WTC11 (cell line): ENCODE data around the gene KPNA2. TPM values are rescaled to one million over a fixed set of nuclear protein-coding genes. Genes with fewer than 3 reads are reported as not detected.
A peak's percentile ranks its signal among the peaks of the same experiment; 100 is the strongest.

ENCODE experiments used
- CREB1 ChIP-seq: sonication (generic); formaldehyde crosslinking; IDR thresholded peaks from 2 replicates; pipeline ENCODE4 v1.8.0; 2023; ENCODE audit warnings: mild to moderate bottlenecking, missing genetic modification reagents
- EMX1 ChIP-seq: fragments of 250-450 bp; sonication (Bioruptor Pico); IDR thresholded peaks from 2 replicates; pipeline ENCODE4 v1.8.0; 2021; ENCODE audit warnings: mild to moderate bottlenecking
- FOXK1 ChIP-seq: sonication (generic); formaldehyde crosslinking; IDR thresholded peaks from 2 replicates; pipeline ENCODE4 v1.8.0; 2022; ENCODE audit warnings: mild to moderate bottlenecking, moderate library complexity, missing genetic modification reagents
- GABPB1 ChIP-seq: sonication (generic); formaldehyde crosslinking; IDR thresholded peaks from 2 replicates; pipeline ENCODE4 v1.8.1; 2023; ENCODE audit warnings: mild to moderate bottlenecking, missing genetic modification reagents
- GTF2I ChIP-seq: fragments of 250-450 bp; sonication (Bioruptor Pico); conservative IDR thresholded peaks from 2 replicates; pipeline ENCODE4 v1.4.0; 2021; ENCODE audit warnings: mild to moderate bottlenecking
- IRF2 ChIP-seq: sonication (generic); formaldehyde crosslinking; IDR thresholded peaks from 2 replicates; pipeline ENCODE4 v1.8.0; 2022; ENCODE audit warnings: low read depth, missing genetic modification reagents, borderline replicate concordance
- NFATC4 ChIP-seq: fragments of 250-450 bp; sonication (Bioruptor Pico); IDR thresholded peaks from 2 replicates; pipeline ENCODE4 v1.9.0; 2021; ENCODE audit warnings: mild to moderate bottlenecking
- NFYB ChIP-seq: sonication (generic); formaldehyde crosslinking; conservative IDR thresholded peaks from 2 replicates; pipeline ENCODE4 v1.8.0; 2022; ENCODE audit warnings: low read depth, missing genetic modification reagents
- NR3C1 ChIP-seq: sonication (generic); formaldehyde crosslinking; conservative IDR thresholded peaks from 2 replicates; pipeline ENCODE4 v1.8.1; 2023; ENCODE audit warnings: low read depth, mild to moderate bottlenecking, missing genetic modification reagents
- OVOL2 ChIP-seq: fragments of 250-450 bp; sonication (Bioruptor Pico); IDR thresholded peaks from 2 replicates; pipeline ENCODE4 v1.9.0; 2021; ENCODE audit warnings: mild to moderate bottlenecking, borderline replicate concordance
- RELA ChIP-seq: sonication (generic); formaldehyde crosslinking; IDR thresholded peaks from 2 replicates; pipeline ENCODE4 v1.8.1; 2022; ENCODE audit warnings: missing genetic modification reagents, mild to moderate bottlenecking, borderline replicate concordance
- SMAD3 ChIP-seq: sonication (generic); formaldehyde crosslinking; IDR thresholded peaks from 2 replicates; pipeline ENCODE4 v1.8.0; 2022; ENCODE audit warnings: missing genetic modification reagents, mild to moderate bottlenecking, borderline replicate concordance
- SP1 ChIP-seq: sonication (generic); formaldehyde crosslinking; conservative IDR thresholded peaks from 2 replicates; pipeline ENCODE4 v1.8.1; 2022; ENCODE audit warnings: missing genetic modification reagents
- TP53 ChIP-seq: sonication (generic); formaldehyde crosslinking; IDR thresholded peaks from 2 replicates; pipeline ENCODE4 v1.8.1; 2023; ENCODE audit warnings: mild to moderate bottlenecking, missing genetic modification reagents
- ZBTB21 ChIP-seq: sonication (generic); formaldehyde crosslinking; IDR thresholded peaks from 2 replicates; pipeline ENCODE4 v1.8.1; 2023; ENCODE audit warnings: mild to moderate bottlenecking, missing genetic modification reagents, borderline replicate concordance
- ZNF121 ChIP-seq: sonication (generic); formaldehyde crosslinking; IDR thresholded peaks from 2 replicates; pipeline ENCODE4 v1.8.0; 2023; ENCODE audit warnings: missing genetic modification reagents
- ZNF138 ChIP-seq: sonication (generic); formaldehyde crosslinking; conservative IDR thresholded peaks from 2 replicates; pipeline ENCODE4 v1.8.1; 2022; ENCODE audit warnings: mild to moderate bottlenecking, moderate library complexity, missing genetic modification reagents
- ZNF263 ChIP-seq: sonication (generic); formaldehyde crosslinking; IDR thresholded peaks from 2 replicates; pipeline ENCODE4 v1.8.1; 2022; ENCODE audit warnings: low read depth, mild to moderate bottlenecking, moderate library complexity, missing genetic modification reagents
- ZNF416 ChIP-seq: fragments of 250-450 bp; sonication (Bioruptor Pico); IDR thresholded peaks from 2 replicates; pipeline ENCODE4 v1.9.0; 2021; ENCODE audit warnings: mild to moderate bottlenecking, inconsistent platforms
- total RNA-seq: library from RNA; stranded (reverse); gene quantifications from 3 replicates; pipeline ENCODE4 v1.2.3, GENCODE V29; 2021
- TF ChIP-seq, protein P1 (sequence below): fragments of 250-450 bp; sonication (Bioruptor Pico); IDR thresholded peaks from 2 replicates; pipeline ENCODE4 v1.9.0; 2021; ENCODE audit warnings: moderate library complexity, mild to moderate bottlenecking, inconsistent platforms, borderline replicate concordance
- TF ChIP-seq, protein P2 (sequence below): sonication (generic); formaldehyde crosslinking; IDR thresholded peaks from 2 replicates; pipeline ENCODE4 v1.8.1; 2022; ENCODE audit warnings: low read depth, missing genetic modification reagents, borderline replicate concordance
- TF ChIP-seq, protein P3 (sequence below): fragments of 250-450 bp; sonication (Bioruptor Pico); IDR thresholded peaks from 2 replicates; pipeline ENCODE4 v1.9.0; 2021; ENCODE audit warnings: mild to moderate bottlenecking
- TF ChIP-seq, protein P4 (sequence below): sonication (generic); formaldehyde crosslinking; IDR thresholded peaks from 2 replicates; pipeline ENCODE4 v1.8.1; 2023; ENCODE audit warnings: mild to moderate bottlenecking, missing genetic modification reagents
- TF ChIP-seq, protein P5 (sequence below): fragments of 250-450 bp; sonication (Bioruptor Pico); IDR thresholded peaks from 2 replicates; pipeline ENCODE4 v2.1.2; 2022; ENCODE audit warnings: mild to moderate bottlenecking, moderate library complexity
- TF ChIP-seq, protein P6 (sequence below): sonication (generic); formaldehyde crosslinking; IDR thresholded peaks from 2 replicates; pipeline ENCODE4 v1.8.0; 2022; ENCODE audit warnings: mild to moderate bottlenecking, missing genetic modification reagents
- TF ChIP-seq, protein P7 (sequence below): sonication (generic); formaldehyde crosslinking; IDR thresholded peaks from 2 replicates; pipeline ENCODE4 v1.8.1; 2022; ENCODE audit warnings: low read depth, mild to moderate bottlenecking, moderate library complexity, missing genetic modification reagents, borderline replicate concordance

KPNA2 gene
- total RNA-seq, 1 experiment from 2014 or later = 466 TPM

DNA sequence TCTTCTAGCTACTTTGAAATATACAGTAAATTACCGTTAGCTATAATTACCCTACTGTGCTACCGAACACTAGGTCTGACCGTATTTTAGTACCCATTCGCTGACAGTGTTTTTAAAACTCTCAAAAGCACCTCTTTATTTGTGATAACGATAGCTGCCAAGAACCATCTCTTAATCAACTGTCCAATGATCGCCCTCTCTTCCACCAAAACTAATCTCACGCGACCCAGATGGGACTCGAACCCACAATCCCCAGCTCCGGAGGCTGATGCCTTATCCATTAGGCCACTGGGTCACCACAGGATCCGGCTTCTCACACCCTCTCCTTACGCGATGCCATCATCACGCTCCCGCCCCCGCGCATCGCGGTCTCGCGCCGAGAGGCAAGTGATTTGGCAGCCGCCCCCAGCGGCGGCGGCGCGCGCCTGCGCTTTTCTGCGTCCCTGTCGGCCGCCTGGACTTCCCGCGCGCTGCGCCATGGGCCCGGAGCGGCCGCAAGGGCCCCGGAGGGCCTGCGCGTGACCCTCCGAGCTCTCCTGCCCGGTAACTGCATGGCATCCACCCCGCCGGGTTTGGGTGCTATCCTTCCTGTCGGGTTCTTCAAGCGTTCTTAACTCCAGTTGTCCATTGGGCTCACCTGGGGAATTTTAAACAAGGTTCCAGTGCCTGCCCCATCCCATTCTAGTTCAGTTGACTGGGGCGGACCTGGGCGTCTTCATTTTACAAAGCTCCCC lies 15.7 kb upstream of the KPNA2 start (continued):
- TF ChIP-seq, protein P1, sequence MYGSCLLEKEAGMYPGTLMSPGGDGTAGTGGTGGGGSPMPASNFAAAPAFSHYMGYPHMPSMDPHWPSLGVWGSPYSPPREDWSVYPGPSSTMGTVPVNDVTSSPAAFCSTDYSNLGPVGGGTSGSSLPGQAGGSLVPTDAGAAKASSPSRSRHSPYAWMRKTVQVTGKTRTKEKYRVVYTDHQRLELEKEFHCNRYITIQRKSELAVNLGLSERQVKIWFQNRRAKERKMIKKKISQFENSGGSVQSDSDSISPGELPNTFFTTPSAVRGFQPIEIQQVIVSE (CRISPR knock-in tag) = no peak
- TF ChIP-seq, protein P2, sequence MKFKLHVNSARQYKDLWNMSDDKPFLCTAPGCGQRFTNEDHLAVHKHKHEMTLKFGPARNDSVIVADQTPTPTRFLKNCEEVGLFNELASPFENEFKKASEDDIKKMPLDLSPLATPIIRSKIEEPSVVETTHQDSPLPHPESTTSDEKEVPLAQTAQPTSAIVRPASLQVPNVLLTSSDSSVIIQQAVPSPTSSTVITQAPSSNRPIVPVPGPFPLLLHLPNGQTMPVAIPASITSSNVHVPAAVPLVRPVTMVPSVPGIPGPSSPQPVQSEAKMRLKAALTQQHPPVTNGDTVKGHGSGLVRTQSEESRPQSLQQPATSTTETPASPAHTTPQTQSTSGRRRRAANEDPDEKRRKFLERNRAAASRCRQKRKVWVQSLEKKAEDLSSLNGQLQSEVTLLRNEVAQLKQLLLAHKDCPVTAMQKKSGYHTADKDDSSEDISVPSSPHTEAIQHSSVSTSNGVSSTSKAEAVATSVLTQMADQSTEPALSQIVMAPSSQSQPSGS = no peak
- TF ChIP-seq EMX1 (CRISPR knock-in tag) = no peak
- TF ChIP-seq GTF2I = no peak
- peak; percentile 30; the same call in 1 of the 2 replicates for TF ChIP-seq FOXK1
- no peak for TF ChIP-seq IRF2 (CRISPR knock-in tag)
- no peak for TF ChIP-seq OVOL2
- peak; percentile 83 for TF ChIP-seq GABPB1 (CRISPR knock-in tag)
- TF ChIP-seq TP53 (CRISPR knock-in tag) = no peak
- no peak for TF ChIP-seq CREB1 (CRISPR knock-in tag)
- TF ChIP-seq ZNF416 (CRISPR knock-in tag) = 0 out of 2 replicates have a peak, but pooled peaks have one; percentile 7
- TF ChIP-seq, protein P3, sequence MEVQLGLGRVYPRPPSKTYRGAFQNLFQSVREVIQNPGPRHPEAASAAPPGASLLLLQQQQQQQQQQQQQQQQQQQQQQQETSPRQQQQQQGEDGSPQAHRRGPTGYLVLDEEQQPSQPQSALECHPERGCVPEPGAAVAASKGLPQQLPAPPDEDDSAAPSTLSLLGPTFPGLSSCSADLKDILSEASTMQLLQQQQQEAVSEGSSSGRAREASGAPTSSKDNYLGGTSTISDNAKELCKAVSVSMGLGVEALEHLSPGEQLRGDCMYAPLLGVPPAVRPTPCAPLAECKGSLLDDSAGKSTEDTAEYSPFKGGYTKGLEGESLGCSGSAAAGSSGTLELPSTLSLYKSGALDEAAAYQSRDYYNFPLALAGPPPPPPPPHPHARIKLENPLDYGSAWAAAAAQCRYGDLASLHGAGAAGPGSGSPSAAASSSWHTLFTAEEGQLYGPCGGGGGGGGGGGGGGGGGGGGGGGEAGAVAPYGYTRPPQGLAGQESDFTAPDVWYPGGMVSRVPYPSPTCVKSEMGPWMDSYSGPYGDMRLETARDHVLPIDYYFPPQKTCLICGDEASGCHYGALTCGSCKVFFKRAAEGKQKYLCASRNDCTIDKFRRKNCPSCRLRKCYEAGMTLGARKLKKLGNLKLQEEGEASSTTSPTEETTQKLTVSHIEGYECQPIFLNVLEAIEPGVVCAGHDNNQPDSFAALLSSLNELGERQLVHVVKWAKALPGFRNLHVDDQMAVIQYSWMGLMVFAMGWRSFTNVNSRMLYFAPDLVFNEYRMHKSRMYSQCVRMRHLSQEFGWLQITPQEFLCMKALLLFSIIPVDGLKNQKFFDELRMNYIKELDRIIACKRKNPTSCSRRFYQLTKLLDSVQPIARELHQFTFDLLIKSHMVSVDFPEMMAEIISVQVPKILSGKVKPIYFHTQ = no peak
- TF ChIP-seq NFATC4 (CRISPR knock-in tag) = no peak
- no peak for TF ChIP-seq RELA (CRISPR knock-in tag)
- no peak for TF ChIP-seq NFYB
- TF ChIP-seq, protein P4, sequence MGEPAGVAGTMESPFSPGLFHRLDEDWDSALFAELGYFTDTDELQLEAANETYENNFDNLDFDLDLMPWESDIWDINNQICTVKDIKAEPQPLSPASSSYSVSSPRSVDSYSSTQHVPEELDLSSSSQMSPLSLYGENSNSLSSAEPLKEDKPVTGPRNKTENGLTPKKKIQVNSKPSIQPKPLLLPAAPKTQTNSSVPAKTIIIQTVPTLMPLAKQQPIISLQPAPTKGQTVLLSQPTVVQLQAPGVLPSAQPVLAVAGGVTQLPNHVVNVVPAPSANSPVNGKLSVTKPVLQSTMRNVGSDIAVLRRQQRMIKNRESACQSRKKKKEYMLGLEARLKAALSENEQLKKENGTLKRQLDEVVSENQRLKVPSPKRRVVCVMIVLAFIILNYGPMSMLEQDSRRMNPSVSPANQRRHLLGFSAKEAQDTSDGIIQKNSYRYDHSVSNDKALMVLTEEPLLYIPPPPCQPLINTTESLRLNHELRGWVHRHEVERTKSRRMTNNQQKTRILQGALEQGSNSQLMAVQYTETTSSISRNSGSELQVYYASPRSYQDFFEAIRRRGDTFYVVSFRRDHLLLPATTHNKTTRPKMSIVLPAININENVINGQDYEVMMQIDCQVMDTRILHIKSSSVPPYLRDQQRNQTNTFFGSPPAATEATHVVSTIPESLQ (CRISPR knock-in tag) = no peak
- 0 out of 2 replicates have a peak, but pooled peaks have one; percentile 32 for TF ChIP-seq NR3C1 (CRISPR knock-in tag)
- TF ChIP-seq ZNF138 = no peak
- TF ChIP-seq SP1 (CRISPR knock-in tag) = peak; percentile 80
- TF ChIP-seq ZBTB21 (CRISPR knock-in tag) = no peak
- TF ChIP-seq, protein P5, sequence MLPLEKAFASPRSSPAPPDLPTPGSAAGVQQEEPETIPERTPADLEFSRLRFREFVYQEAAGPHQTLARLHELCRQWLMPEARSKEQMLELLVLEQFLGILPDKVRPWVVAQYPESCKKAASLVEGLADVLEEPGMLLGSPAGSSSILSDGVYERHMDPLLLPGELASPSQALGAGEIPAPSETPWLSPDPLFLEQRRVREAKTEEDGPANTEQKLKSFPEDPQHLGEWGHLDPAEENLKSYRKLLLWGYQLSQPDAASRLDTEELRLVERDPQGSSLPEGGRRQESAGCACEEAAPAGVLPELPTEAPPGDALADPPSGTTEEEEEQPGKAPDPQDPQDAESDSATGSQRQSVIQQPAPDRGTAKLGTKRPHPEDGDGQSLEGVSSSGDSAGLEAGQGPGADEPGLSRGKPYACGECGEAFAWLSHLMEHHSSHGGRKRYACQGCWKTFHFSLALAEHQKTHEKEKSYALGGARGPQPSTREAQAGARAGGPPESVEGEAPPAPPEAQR (CRISPR knock-in tag) = no peak
- TF ChIP-seq, protein P6, sequence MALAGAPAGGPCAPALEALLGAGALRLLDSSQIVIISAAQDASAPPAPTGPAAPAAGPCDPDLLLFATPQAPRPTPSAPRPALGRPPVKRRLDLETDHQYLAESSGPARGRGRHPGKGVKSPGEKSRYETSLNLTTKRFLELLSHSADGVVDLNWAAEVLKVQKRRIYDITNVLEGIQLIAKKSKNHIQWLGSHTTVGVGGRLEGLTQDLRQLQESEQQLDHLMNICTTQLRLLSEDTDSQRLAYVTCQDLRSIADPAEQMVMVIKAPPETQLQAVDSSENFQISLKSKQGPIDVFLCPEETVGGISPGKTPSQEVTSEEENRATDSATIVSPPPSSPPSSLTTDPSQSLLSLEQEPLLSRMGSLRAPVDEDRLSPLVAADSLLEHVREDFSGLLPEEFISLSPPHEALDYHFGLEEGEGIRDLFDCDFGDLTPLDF (CRISPR knock-in tag) = 0 out of 2 replicates have a peak, but pooled peaks have one; percentile 39
- no peak for TF ChIP-seq ZNF121
- TF ChIP-seq ZNF263 (CRISPR knock-in tag) = no peak
- TF ChIP-seq SMAD3 = peak; percentile 26; the same call in 1 of the 2 replicates
- TF ChIP-seq, protein P7, sequence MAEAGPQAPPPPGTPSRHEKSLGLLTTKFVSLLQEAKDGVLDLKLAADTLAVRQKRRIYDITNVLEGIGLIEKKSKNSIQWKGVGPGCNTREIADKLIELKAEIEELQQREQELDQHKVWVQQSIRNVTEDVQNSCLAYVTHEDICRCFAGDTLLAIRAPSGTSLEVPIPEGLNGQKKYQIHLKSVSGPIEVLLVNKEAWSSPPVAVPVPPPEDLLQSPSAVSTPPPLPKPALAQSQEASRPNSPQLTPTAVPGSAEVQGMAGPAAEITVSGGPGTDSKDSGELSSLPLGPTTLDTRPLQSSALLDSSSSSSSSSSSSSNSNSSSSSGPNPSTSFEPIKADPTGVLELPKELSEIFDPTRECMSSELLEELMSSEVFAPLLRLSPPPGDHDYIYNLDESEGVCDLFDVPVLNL = peak; percentile 88
